22Rv1 (cell line): ENCODE results near the gene APBA2.

Source experiments
- CTCF ChIP-seq: fragments of 450-650 bp; IDR thresholded peaks from 2 replicates; pipeline ENCODE4 v1.5.1; 2017; ENCODE audit warnings: mild to moderate bottlenecking
- ZFX ChIP-seq: fragments of 450-650 bp; IDR thresholded peaks from 2 replicates; pipeline ENCODE4 v1.6.1; 2017; ENCODE audit warnings: antibody characterized with exemption, borderline replicate concordance

- TF ChIP-seq CTCF = no peak
- no peak for TF ChIP-seq ZFX
Observed at GRCh38 chr15:28931828-28932227, 46.1 kb downstream of the APBA2 start.
